ENCODE measurements around the gene SLC20A1.

GRCh38 chr2:112648081-112648480 is 2.3 kb downstream of the SLC20A1 start:
- TF ChIP-seq REST (IDR thresholded peaks at IDR 0.05; ENCODE audit: low read depth) (no peak), EP300 (IDR thresholded peaks at IDR 0.05; ENCODE audit: borderline replicate concordance) (no peak), CEBPB (IDR thresholded peaks at IDR 0.05) (no peak), TAF1 (IDR thresholded peaks at IDR 0.05; ENCODE audit: low read depth) (no peak), YY1 (IDR thresholded peaks at IDR 0.05; ENCODE audit: low read depth) (no peak)

Measured in Ishikawa (cell line).